HUES6 (cell line): ENCODE data around the gene CKS2.

ENCODE experiments used
- H3K27ac ChIP-seq: 2 replicates; pipeline ENCODE4 v1.7.0; 2013; ENCODE audit warnings: low read depth, mild to moderate bottlenecking, low read length, inconsistent platforms
- H3K27me3 ChIP-seq: 2 replicates; pipeline ENCODE4 v1.6.1; 2013; ENCODE audit warnings: low read length; ENCODE audit not compliant: control insufficient read depth, insufficient read depth
- H3K36me3 ChIP-seq: 2 replicates; pipeline ENCODE4 v1.6.1; 2013; ENCODE audit warnings: low read length; ENCODE audit not compliant: control insufficient read depth, insufficient read depth
- H3K4me1 ChIP-seq: 2 replicates; pipeline ENCODE4 v1.6.1; 2013; ENCODE audit warnings: low read length; ENCODE audit not compliant: control insufficient read depth, insufficient read depth
- H3K4me3 ChIP-seq: 2 replicates; pipeline ENCODE4 v1.5.1; 2013; ENCODE audit warnings: low read depth, low read length
- H3K9ac ChIP-seq: one replicate; pipeline ENCODE4 v1.6.1; 2013; ENCODE audit warnings: mild to moderate bottlenecking, low read length
- H3K9me3 ChIP-seq: 2 replicates; pipeline ENCODE4 v1.6.1; 2013; ENCODE audit warnings: low read depth, low read length; ENCODE audit not compliant: control insufficient read depth, insufficient read depth

CKS2 gene

GRCh38 chr9:89350988-89351557 is 40.1 kb downstream of the CKS2 start:
- Histone ChIP-seq H3K9ac (no peak overlapping the region), H3K9me3 (no peaks in the 10 kb centered on the region), H3K4me3 (no peak overlapping the region), H3K4me1 (no peaks in the 10 kb centered on the region), H3K27ac (no peak overlapping the region), H3K36me3 (peaks cover 98% of the 10 kb centered on the region), H3K27me3 (no peaks in the 10 kb centered on the region)

- no peaks in the 10 kb centered on the region for H3K4me1 ChIP-seq
These were observed 40.7 kb downstream of the CKS2 start for GRCh38 chr9:89351584-89352300.

GRCh38 chr9:89352451-89352850 is 41.5 kb downstream of the CKS2 start:
- no peak overlapping the region for H3K4me3 ChIP-seq
- H3K36me3 ChIP-seq, result peaks cover 99% of the 10 kb centered on the region
- no peak overlapping the region for H3K9ac ChIP-seq
- H3K4me1 ChIP-seq, result no peaks in the 10 kb centered on the region
- no peak overlapping the region for H3K27ac ChIP-seq
- H3K9me3 ChIP-seq, result no peaks in the 10 kb centered on the region
- H3K27me3 ChIP-seq, result no peaks in the 10 kb centered on the region

More at GRCh38 chr9:89351584-89352300, 40.7 kb downstream of the CKS2 start:
- Histone ChIP-seq H3K9ac (no peak overlapping the region), H3K27ac (no peak overlapping the region), H3K27me3 (no peaks in the 10 kb centered on the region), H3K36me3 (peaks cover 98% of the 10 kb centered on the region), H3K4me3 (no peak overlapping the region), H3K9me3 (no peaks in the 10 kb centered on the region)

GRCh38 chr9:89352874-89353649 is 42.1 kb downstream of the CKS2 start:
- peaks cover 99% of the 10 kb centered on the region for H3K36me3 ChIP-seq
- no peak overlapping the region for H3K27ac ChIP-seq

GRCh38 chr9:89353989-89354388 is 43.0 kb downstream of the CKS2 start:
- peaks cover 99% of the 10 kb centered on the region for H3K36me3 ChIP-seq

More at GRCh38 chr9:89352874-89353649, 42.1 kb downstream of the CKS2 start:
- Histone ChIP-seq H3K27me3 (no peaks in the 10 kb centered on the region), H3K4me1 (no peaks in the 10 kb centered on the region), H3K9ac (no peak overlapping the region), H3K4me3 (no peak overlapping the region), H3K9me3 (no peaks in the 10 kb centered on the region)

GRCh38 chr9:89354471-89354870 is 43.5 kb downstream of the CKS2 start:
- Histone ChIP-seq H3K4me1 (no peaks in the 10 kb centered on the region), H3K9ac (no peak overlapping the region), H3K36me3 (peaks cover 98% of the 10 kb centered on the region), H3K27me3 (no peaks in the 10 kb centered on the region), H3K27ac (no peak overlapping the region), H3K4me3 (no peak overlapping the region), H3K9me3 (no peaks in the 10 kb centered on the region)

More at GRCh38 chr9:89353989-89354388, 43.0 kb downstream of the CKS2 start:
- H3K27ac ChIP-seq, result no peak overlapping the region
- H3K9me3 ChIP-seq, result no peaks in the 10 kb centered on the region
- no peak overlapping the region for H3K9ac ChIP-seq
- no peak overlapping the region for H3K4me3 ChIP-seq
- no peaks in the 10 kb centered on the region for H3K27me3 ChIP-seq
- no peaks in the 10 kb centered on the region for H3K4me1 ChIP-seq

- Histone ChIP-seq H3K9me3 (no peaks in the 10 kb centered on the region), H3K27me3 (no peaks in the 10 kb centered on the region), H3K4me3 (no peak overlapping the region), H3K4me1 (no peaks in the 10 kb centered on the region), H3K27ac (no peak overlapping the region), H3K9ac (no peak overlapping the region), H3K36me3 (peaks cover 98% of the 10 kb centered on the region)
These were observed 45.8 kb downstream of the CKS2 start for GRCh38 chr9:89356782-89357181.

- Histone ChIP-seq H3K27ac (no peak overlapping the region), H3K36me3 (peaks cover 98% of the 10 kb centered on the region), H3K27me3 (no peaks in the 10 kb centered on the region), H3K4me3 (no peak overlapping the region), H3K9me3 (no peaks in the 10 kb centered on the region), H3K9ac (no peak overlapping the region), H3K4me1 (no peaks in the 10 kb centered on the region)
These were observed 46.6 kb downstream of the CKS2 start for GRCh38 chr9:89357331-89358197.

GRCh38 chr9:89358376-89358916 is 47.5 kb downstream of the CKS2 start:
- Histone ChIP-seq H3K4me3 (no peak overlapping the region), H3K27ac (no peak overlapping the region), H3K4me1 (no peaks in the 10 kb centered on the region), H3K9ac (no peak overlapping the region), H3K27me3 (no peaks in the 10 kb centered on the region), H3K36me3 (peaks cover 98% of the 10 kb centered on the region), H3K9me3 (no peaks in the 10 kb centered on the region)

- Histone ChIP-seq H3K36me3 (peaks cover 97% of the 10 kb centered on the region), H3K9me3 (no peaks in the 10 kb centered on the region), H3K4me3 (no peak overlapping the region), H3K9ac (no peak overlapping the region), H3K27ac (no peak overlapping the region), H3K4me1 (no peaks in the 10 kb centered on the region), H3K27me3 (no peaks in the 10 kb centered on the region)
These were observed 48.0 kb downstream of the CKS2 start for GRCh38 chr9:89358985-89359384.
